Left kidney (tissue), 2 donors: ENCODE results near the gene MIDN. TPM values are rescaled to one million over a fixed set of nuclear protein-coding genes. Genes with fewer than 3 reads are reported as not detected.
A peak's percentile ranks its signal among the peaks of the same experiment; 100 is the strongest.

Source experiments
- DNase-seq: peaks from one replicate; pipeline ENCODE4 v3.0.0-alpha.2; 2013
- polyA plus RNA-seq: library from polyadenylated mRNA; unstranded; fragments of 120-200 nt; gene quantifications from one replicate; pipeline ENCODE4 v1.2.1, GENCODE V29; 2013; ENCODE audit not compliant: insufficient read length

The MIDN gene
- polyA plus RNA-seq, 1 donor = 43.8 TPM

DNA sequence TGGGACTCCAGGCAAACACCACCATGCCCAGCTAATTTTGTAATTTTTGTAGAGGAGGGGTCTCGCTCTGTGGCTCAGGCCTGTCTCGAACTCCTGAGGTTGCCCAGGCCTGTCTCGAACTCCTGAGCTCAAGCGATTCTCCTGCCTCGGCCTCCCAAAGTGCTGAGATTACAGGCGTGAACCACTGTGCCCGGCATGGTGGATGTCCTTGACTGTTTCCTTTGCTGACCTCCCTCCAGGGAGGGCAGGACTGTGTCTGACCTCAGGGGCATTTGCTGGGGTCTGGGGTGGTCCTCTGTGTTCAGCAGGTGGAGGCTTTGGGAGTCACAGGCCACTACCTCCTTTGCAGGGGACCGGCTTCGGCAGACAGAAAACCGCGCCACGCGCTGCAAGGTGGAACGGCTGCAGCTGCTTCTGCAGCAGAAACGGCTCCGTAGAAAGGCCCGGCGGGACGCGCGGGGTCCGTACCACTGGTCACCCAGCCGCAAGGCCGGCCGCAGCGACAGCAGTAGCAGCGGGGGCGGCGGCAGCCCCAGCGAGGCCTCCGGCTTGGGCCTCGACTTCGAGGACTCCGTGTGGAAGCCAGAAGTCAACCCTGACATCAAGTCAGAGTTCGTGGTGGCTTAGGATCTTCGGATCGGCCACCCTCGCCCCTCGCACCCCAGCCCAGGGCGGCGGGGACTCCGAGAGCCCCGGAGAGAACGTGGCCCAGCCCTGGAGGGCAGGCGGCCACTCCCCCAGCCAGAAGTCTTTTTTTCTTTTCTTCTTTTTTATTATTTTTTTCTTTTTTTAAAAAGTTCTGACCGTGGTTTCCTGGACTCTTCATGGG is 8.5 kb downstream of the MIDN start:
- DNase-seq = no peak

DNA sequence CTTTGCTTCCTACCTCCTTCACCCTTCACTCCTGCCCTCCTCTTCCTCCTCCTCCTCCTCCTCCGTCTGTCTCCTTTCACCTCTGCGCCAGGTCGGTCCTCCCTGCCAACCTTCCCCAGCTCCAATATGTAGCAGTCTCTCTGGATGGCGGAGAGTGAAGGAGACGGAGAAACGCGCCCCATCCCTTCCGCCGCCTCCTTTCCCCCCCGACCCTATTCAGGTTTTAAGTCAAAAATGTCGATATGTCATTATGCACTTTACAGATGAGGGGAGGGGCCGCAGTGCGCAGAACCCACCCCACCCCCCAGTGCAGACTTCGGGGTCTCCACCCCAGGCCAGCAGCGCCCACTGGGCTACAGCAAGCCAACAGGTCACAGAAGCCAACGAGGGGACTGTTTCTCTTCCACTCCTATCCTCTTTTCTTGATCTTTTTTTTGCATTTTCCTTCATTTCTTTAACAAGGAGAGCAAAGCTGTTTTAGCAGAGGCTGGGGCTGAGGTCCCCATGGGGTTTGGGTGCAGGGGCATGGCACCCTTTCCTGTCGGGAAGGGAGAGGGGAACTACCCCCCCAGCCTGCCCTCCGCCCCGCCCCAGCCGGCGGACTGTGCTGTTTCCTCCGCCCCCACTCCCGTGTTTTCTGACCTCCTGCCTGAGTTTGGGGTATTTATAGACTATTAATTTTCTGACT is 9.2 kb downstream of the MIDN start:
- no peak for DNase-seq

DNA sequence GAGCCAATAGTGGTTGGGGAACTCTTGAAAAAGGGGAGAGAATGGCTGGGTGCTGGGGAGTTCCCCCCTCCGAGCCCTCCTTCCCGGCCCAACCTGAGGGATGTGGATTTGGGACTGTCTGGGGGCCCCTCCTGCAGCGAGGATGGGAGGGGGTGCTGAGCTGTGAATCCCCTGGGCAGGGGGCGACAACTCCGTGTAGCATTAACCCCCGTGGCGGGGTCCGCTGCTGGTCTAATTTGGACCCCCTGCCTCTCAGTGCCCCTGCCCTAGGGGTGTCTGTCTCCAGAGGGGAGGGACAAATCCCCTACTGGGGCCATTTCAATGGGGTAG is 9.7 kb downstream of the MIDN start:
- no peak for DNase-seq

DNA sequence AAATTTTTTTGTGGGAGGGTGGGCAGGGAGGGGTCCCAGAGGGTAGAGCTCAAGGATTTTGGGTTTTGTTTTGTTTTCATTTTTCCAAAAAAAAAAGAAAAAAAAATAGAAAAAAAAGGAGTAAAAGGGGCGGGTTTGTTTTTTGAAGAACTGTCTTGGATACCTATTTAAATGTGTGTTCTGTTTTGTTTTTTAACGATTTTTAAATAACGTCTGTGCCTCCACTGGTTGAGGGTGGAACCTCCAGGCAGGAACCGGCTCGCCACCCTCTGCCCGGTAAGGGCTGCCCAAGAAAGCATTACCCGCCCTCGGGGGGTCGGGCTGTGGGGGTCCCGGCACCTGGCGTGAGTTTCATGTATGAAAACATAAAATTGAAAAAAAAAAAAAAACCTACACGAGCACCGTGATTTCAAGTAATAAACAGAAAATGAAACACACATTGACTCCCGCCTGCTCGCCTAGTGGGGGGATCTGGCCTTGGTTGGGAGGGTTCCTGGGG is 10.4 kb downstream of the MIDN start:
- DNase-seq = no peak

DNA sequence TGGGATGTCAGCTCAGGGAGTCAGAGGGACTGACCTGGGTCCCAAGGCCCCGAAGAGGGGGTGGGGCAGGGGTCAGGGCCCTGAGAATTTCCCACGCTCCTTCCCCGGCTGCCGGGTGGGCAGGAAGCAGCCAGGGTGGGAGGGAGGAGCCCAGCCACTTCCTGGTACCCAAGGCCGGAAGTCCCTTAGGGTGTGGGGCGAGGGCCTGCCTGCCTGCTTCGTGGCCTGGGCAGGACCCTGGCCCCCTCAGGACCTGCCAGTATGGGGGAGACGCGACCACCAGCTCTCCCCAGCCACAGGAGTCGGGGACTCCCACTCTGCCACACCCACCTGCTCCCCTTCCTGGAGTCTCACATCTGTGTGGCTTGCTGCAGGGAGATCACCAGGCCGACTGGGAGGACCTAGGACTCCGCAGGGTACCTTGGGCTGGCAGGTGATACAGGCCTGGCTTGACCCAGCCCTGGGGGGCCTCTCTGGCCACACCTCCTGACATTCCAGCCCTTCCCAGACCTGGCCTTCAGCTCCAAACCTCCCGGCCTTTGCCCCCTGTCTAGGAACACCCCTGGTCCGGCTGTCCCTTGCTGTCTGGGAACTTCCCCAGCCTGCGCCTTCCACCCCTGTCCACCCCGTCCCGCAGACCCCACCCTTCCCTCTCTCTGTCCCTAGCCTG is 11.0 kb downstream of the MIDN start:
- no peak for DNase-seq

DNA sequence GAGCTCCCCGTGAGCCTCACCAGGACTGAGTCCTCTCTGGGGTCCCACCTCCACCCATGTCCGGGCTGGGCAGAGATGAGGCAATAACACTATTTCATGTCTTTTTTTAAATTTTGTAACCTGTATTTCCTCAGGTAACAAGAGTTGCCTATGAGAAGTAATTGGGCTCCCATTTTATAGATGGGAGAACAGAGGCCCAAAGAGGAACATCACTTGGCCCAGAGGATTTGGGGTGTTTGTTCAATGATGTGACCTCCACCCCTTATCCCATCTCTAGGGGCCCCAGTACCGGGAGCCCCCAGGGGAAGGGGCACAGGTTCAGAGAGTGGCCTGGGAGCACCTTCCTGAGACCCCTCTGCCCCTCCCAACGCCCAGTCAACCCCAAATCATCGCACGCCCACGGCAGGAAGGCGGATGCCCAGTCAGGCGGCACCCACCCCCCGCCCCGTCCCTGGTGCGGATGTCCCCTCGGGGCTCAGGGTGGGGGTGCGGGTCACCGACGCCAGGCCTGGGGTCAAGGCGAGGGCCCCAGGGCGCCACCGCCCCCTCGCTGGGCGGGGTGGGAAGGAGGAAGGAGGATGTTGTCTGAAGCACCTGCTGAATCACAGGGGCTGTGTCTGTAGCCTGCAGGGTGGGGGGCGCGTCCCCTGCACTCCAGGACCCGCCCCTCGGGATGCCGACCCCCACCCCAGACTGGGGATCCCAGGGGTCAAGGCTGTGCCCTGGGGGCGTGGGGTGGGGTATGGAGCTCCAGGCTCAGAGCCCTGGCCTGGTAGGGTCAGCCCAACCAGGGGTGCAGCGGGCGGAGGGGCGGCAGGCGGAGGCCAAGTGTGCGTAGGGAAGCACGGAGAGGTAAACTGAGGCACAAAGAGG is 11.7 kb downstream of the MIDN start:
- no peak for DNase-seq

DNA sequence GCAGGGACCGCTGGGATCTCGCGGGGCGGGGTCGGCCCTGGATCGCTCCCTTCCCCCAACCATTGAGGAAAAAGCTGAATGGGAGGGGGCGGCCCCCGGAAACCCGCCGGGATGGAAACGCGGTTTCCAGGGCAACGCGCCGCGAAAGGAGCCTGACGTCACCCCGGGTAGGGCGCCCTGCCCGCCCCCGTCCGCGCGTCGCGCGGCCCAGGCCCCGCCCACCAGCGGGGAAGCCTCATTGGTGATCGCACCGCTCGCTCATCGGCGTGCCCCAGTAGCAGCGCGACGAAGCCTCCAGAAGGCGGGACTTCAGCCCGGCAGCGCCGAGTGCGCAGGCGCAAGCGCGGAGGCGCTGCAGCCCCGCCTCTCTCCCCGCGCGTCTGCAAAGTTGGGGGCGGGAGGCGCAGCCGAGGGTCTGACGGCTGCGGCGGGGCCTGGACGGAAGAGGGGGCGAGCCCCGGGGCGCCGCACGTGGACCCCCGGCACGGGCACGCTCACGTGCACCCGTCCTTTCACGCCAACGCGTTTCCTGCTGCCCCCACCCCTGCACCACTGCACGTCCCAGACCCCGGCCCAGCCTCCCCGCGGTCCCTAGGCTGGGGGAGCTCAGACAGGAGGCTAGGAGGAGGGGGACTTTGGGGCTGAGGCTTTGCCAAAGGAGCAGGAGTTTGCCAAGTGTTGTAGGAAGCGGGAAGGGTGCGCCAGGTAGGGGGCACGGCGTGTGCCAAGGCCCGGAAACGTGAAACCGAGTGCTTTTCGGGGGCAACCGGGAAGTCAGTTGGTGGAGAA is 12.6 kb downstream of the MIDN start:
- peak; percentile 94 for DNase-seq

DNA sequence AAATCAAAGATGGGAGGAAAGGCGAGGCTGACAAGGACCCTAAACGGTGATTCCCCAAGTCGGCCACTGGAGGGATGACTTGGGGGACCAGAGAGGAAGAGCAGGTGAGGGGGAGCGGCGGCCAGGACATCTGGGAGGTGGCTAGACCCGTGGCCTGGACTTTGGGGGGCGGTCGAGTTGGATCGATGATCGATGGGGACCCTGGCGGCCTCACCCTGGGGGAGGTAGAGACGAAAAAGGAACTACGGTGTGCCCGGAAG is 13.1 kb downstream of the MIDN start:
- no peak for DNase-seq

DNA sequence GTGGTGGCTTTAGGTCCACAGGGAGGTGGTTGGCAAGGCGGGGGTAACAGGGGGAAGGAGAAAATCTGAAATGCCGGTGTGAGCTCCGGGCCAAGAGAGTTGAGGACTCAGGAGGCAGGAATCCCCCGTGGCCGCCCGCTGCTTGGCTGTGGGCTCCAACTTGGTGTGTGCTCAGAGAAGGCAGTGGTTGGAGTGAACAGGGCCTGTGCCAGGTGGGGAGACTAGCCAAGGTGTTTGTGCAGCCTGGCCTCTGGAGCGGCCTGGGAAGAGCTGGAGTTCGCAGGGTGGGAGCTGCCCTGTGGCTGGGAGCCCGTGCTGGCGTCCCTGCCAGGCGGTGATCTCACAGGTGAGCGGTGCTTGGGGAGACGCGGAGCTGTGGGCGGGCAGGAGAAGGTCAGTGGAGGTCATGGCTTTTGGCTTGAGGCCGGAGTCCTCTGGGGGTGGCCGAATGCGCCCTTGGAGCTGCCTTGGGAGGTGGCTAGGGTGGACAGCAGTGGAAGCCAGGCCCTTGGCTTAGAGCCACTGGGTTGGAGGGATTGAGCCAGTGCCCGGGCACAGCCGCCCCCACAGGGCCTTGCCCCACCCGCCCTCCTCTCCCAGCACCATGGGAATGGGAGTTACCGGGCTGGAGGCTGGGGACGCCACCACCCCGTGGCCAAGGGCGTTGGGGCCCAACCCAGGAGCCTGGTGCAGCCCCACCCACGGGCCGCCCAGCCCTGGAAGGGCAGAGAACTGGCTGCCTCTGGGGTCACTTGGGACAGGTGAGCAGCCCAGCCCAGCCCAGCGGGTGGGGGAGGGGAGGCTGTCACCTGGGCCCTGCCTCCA is 13.6 kb downstream of the MIDN start:
- DNase-seq = no peak

DNA sequence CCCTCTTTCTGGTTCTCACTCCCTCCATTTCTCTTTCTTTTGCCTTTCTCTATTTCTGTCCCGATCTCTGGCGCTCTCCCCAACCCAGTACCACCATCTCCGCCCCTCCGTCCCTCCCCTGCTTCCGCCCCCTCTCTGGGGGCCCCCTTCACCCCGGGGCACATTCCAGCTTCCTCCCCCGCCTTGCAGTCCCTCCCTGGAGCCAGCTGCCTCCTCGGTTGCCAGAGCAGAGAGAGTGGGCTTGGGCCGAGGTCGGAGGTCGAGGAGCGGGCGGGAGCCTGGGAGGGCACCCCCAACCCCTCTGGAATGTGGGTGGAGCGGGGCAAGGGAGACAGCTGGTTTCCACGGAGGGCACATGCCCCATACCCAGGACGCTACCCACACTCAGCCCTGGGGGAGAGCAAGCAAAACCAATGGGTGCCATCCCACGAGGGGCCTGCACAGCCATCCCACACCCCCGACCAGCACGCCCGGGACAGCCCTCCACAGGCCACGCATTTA is 14.3 kb downstream of the MIDN start:
- DNase-seq = no peak

DNA sequence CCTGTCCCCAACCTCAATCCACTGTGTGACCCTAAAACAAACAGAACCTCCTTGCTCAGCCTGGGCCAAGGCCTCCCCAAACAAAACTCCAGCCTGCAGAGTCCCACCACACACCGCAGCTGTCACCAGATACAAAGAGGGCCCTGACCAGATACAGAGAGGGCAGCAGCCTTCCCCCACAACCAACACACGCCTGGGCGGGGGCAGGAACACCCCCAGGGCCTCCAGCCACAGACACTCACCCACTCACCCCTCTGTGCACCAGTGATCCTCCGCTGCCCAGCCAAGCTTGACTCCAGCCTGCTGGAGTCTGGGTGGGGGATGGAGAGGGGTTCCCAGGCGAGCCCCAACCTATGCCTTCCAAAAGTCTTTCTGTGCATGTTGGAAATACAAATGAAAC is 14.8 kb downstream of the MIDN start:
- no peak for DNase-seq

DNA sequence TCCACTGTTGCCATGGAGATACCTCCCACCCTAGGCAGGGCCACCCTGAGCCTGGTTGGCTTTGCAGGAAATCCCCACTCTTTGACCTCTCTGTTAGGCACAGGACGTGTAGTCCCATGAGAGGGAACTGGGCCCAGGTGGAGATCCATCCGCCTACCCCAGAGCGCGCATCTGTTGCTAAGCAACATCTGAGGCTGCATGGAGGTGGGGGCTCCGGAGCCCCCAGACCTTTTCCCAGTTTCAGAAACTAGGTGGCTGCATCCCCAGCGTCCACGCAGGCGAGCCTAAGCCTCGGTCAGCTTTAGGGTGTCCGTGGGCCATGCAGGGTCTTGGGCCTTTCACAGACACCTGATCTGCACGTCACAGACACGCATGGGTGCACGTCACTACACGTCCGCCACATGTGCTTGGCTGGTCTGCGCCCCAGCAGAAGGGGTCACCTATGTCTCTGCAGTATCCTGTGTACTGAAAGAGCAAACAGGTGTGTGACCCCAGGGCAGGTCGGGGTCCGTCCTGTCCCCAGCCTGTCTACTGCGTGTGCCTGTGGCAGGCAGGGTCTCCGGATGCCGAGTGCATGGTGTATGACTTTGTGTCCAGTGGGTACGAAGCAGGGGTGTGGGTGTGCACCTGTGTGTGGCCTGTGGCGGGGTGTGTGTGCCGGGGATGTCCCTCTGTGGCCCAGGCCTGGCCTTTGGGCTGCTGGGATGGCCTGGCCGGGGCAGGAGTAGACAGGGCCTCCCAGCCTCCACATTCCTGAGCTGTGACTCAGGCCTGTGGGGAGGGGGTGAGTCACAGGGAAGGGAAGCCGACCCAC is 16.6 kb downstream of the MIDN start:
- no peak for DNase-seq

DNA sequence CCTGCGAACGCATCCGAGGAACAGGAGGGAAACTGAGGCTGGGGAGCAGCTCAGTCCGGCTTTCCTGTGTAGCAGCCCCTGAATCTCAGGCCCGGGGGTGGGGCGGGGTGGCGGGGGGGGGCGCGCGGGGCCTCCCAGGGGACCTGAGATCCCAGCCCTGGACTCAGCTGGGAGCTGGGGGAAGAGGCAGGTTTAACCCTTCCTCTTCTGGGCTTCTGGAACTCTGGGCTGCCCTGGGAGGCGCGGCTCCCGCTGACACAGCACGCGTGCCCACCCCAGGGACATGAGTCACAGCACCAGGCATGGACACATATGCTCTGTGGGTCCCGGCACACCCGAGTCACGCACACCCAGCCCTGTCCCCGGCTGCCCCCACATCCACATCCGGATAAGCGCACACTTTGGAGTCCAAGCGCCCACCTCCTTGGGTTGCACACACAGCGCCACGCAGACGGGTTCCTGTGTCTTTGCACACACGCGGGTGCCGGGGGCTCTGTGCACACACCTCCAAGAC is 17.3 kb downstream of the MIDN start:
- no peak for DNase-seq

DNA sequence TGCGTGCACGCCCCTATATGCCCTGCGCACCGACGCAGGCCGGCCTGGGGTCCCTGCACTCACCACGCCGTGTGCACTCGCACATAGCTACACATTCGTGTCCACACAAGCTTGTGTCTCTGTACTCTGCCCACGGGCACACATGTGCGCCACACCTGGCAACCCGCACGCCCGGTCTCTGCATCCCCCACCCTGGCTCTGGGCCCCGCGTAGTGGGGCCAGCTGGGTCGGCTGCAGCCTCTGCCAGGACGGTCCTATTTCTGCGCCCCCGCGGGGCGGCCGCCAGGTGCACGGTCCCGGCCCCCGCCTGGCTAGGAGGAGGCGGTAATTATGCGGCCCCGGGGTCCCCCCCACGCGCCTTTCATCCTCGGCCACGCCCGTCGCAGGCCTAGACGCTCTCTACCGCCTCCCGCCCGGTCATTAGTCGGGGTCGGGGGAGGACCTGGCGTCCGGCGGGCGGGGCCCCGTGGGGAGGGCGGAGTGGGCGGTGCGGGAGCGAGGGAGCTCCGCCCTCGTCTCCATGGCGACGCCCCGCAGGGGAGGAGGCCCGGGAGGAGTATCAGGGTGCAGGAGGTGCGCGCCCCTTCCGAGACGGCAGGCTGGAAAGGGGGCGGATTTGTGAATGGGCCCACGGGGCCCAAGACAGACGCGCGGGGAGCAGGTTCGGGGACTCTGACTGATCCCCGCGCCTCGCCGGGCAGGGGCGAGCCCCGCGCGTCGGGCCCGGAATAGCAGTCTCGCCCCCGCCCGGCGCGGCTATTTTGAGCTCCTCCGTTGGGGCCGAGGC is 17.9 kb downstream of the MIDN start:
- DNase-seq = no peak

DNA sequence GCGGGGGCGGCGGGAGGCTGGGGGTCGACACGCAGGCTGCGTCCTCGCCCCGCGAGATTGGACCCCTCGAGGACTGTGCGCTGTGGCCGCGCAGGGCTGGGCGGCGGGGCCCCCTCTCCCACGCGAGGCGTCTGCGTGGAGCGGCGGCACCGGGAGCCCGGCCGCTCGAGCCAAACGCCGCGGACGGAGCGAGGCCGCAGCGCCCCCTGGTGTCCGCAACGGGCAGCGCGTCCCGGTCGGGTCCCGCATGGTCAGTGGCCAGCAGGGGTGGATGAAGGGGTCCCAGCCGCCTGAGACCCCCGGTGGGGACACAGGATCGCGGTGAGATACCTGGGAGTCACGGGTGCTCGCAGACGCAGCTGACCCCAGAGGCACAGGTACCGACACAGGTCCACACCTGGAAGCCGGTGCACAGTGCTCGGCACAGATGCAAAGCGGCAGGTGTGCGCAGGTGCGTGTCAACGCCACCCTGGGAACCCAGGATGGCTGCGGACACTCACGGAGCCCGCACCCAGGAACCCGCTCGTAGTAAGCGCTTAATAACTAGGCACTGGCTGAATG is 18.6 kb downstream of the MIDN start:
- no peak for DNase-seq

DNA sequence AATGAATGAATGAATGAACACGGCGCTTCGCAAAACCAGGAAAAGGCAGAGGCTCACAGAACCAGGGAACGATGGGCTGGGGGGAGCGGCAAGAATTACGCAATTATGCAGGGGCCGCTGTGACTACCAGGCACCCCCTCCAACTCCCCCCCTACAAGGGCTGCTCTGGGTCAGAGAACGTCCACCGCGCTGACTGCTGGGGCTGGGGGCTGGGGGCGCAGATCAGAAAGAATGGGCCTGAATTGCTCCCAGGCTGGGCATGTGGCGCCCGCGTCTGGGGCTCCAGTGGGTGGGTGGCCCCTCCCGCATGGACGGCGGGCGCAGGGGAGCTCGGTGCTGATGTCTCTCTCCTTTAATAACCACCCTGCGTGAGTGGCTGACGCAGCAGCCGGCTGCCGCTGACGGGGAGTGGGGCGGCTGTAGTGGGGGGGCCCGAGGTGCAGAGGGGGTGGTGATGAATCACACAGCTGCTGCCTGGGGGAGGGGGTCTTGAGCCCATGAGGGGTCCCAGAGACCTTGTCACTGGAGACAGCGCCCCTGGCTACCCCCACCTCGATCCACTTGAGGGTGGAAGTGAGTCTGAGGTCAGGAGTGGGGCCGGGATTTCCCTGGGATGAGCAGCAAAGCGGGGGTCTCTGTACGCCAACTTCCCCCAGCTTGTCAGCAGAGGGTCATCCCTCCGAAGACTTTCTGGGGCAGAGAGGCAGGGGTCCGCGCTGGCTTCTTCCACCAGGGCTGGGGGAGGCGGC is 19.3 kb downstream of the MIDN start:
- no peak for DNase-seq
